Heart right ventricle (tissue), 16 donors: ENCODE results near the gene SLC4A7. TPM values are rescaled to one million over a fixed set of nuclear protein-coding genes. Genes with fewer than 3 reads are reported as not detected.

Source experiments
- ATAC-seq, 8 donors: fragments of 200-7000 bp; cut with Tn5 transposase; one replicate each; pipeline ENCODE4 v1.9.1; 2020; ENCODE audit warnings: mild to moderate bottlenecking in 8 of 8, moderate library complexity in 8 of 8, moderate number of reproducible peaks in 1 of 8
- DNase-seq, 2 donors: peaks; one replicate each; pipeline ENCODE4 v3.0.0-alpha.2; 2020
- H3K27ac ChIP-seq, 10 donors: fragments of 200-600 bp; sonication (generic) in 2 of 10; one replicate each; pipeline versions ENCODE4 v1.5.0 to v1.8.0; 2020 to 2022; ENCODE audit warnings: mild to moderate bottlenecking in 3 of 10
- H3K27me3 ChIP-seq, 7 donors: fragments of 200-600 bp; one replicate each; pipeline ENCODE4 v1.8.0; 2021 to 2022; ENCODE audit warnings: mild to moderate bottlenecking in 2 of 7
- H3K36me3 ChIP-seq, 9 donors: fragments of 200-600 bp; sonication (generic) in 1 of 9; one replicate each; pipeline versions ENCODE4 v1.5.0 to v1.8.0; 2020 to 2022; ENCODE audit warnings: mild to moderate bottlenecking in 2 of 9
- H3K4me1 ChIP-seq, 9 donors: fragments of 200-600 bp; sonication (generic) in 1 of 9; one replicate each; pipeline versions ENCODE4 v1.5.0 to v1.8.0; 2020 to 2022; ENCODE audit warnings: mild to moderate bottlenecking in 4 of 9
- H3K4me3 ChIP-seq, 10 donors: fragments of 200-600 bp; sonication (generic) in 2 of 10; one replicate each; pipeline versions ENCODE4 v1.5.0 to v1.8.0; 2020 to 2022; ENCODE audit warnings: mild to moderate bottlenecking in 7 of 10, moderate library complexity in 2 of 10
- H3K9me3 ChIP-seq, 11 donors: fragments of 200-600 bp in 10 of 11; sonication (generic) in 2 of 11; one replicate each; pipeline versions ENCODE4 v1.5.0 to v1.8.0; 2013 to 2022; ENCODE audit warnings: mild to moderate bottlenecking in 2 of 11, control low read depth in 1 of 11, moderate library complexity in 1 of 11
- WGBS, 2 donors: extraction: QIAGEN DNeasy Blood & Tissue Kit; methylation state at CpG; one replicate each; pipeline ENCODE4 v1.1.7; 2013; ENCODE audit warnings: inconsistent platforms in 1 of 2; 5-methylcytosine and 5-hydroxymethylcytosine counted together
- intact Hi-C, 10 donors: fragments of 100-400 bp; cut with DNase I; formaldehyde crosslinking; loops; one replicate each; pipeline versions ENCODE4 v1.11.1 to v1.14.2; 2022
- polyA plus RNA-seq, 2 donors: library from polyadenylated mRNA; stranded (reverse); fragments of 200-250 nt; gene quantifications; one replicate each; pipeline ENCODE4 v1.2.3, GENCODE V29; 2013
- total RNA-seq, 10 donors: library from RNA; stranded (reverse); fragmentation: NEBNext Ultra II Directional in 3 of 10; extraction: Animal tissue kit (Norgen Biotek cat#: 25700) in 3 of 10; gene quantifications; one replicate each; pipeline versions ENCODE4 v1.2.1 to v1.2.4, GENCODE V29; 2021 to 2023
- TF ChIP-seq, protein P1 (sequence below), 9 donors: fragments of 200-600 bp; sonication (generic) in 2 of 9; IDR thresholded peaks; one replicate each; pipeline versions ENCODE4 v1.5.0 to v1.8.0; 2021 to 2022; ENCODE audit warnings: antibody characterized with exemption in 9 of 9, mild to moderate bottlenecking in 5 of 9, moderate library complexity in 1 of 9
- donor health status: Arrhythmogenic right ventricular cardiomyopathy.
- donor health status: ischemic (EF 13 %, LVEDD 7.1; RV severe dilation, severe dysfunction).
- donor health status: healthy with polysubstance abuse.
- donor health status: DM: no; HTN: yes; CAD: no.
- donor health status: DM: no; HTN: no; CAD: no.
- donor health status: ischemic (EF 25% LVEDD 6.9; RV normal size, moderate dysfunction).
- donor health status: ischemic (EF 25% LVEDD 5.7; RV mildly dilated, moderate dysfunction).
- donor health status: healthy.
- donor health status: DM: yes; HTN: yes; CAD: no.
- donor health status: Ischemic cardiomyopathy.
- donor health status: ischemic (EF 35%, LVEDD 5.7; RV mildly dilated, moderate dysfunction).
- donor health status: nonischemic (EF 11% LVEDD 7.7; RV severe dilation, severe dysfunction).
- donor health status: DM: yes; HTN: yes; CAD: no.
- donor health status: PGD.
- donor health status: ischemic (EF 29% LVEDD 5.4; RV normal size, mild dysfunction).
- donor health status: nonischemic (EF 23%, LVEDD 6.1; RV moderate dilation, normal function).

Gene SLC4A7
- total and polyA plus RNA-seq, 12 donors = 3.0 to 18.7 (median 11.8) TPM

DNA sequence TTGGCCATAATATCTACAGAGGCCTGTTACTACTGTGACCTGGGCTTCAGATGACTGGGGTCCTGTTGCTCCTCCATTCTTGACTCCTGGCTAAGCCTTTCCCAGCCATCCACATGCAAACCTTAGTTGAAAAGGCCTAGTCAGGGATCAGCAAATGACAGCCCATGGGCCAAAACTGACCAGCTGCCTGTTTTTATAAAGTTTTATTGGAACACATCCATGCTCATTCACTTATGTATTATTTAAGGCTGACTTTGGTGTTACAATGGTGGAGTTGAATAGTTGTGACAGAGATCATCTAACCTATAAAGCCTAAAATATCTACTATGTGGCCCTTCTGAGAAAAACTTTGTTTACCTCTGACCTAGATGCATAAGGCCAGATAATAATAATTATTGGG lies 16.8 kb upstream of the SLC4A7 start:
- Histone ChIP-seq H3K4me3 (no peak overlapping the region), H3K4me1 (peaks cover 0 to 4% (median 0%) of the 10 kb centered on the region in 9 donors), H3K27ac (no peak overlapping the region), H3K9me3 (no peaks in the 10 kb centered on the region), H3K36me3 (no peaks in the 10 kb centered on the region), H3K27me3 (no peaks in the 10 kb centered on the region)
- ATAC-seq (no peak), DNase-seq (no peak)
- intact Hi-C loops = no loop called here
- TF ChIP-seq, protein P1, sequence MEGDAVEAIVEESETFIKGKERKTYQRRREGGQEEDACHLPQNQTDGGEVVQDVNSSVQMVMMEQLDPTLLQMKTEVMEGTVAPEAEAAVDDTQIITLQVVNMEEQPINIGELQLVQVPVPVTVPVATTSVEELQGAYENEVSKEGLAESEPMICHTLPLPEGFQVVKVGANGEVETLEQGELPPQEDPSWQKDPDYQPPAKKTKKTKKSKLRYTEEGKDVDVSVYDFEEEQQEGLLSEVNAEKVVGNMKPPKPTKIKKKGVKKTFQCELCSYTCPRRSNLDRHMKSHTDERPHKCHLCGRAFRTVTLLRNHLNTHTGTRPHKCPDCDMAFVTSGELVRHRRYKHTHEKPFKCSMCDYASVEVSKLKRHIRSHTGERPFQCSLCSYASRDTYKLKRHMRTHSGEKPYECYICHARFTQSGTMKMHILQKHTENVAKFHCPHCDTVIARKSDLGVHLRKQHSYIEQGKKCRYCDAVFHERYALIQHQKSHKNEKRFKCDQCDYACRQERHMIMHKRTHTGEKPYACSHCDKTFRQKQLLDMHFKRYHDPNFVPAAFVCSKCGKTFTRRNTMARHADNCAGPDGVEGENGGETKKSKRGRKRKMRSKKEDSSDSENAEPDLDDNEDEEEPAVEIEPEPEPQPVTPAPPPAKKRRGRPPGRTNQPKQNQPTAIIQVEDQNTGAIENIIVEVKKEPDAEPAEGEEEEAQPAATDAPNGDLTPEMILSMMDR (IDR thresholded peaks at IDR 0.05) = no peak

DNA sequence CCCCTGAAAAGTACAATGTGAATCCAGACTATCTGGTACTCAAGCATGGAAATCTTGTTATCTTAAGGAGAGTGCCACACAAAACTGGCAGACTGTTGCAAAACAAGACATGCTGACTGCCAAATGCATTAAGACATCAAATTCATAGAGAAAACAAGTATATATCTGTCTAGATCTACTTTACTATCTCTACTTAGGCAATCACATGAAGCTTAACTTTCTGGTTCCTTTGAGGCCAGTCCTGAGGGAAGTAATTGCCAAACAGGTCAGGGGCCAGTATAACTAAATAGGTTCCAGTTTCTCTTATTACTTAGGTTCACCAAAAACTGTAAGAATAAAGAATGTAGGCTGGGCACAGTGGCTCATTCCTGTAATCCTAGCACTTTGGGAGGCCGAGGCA lies 15.9 kb upstream of the SLC4A7 start:
- Histone ChIP-seq H3K9me3 (no peaks in the 10 kb centered on the region), H3K27ac (no peak overlapping the region), H3K4me3 (no peak overlapping the region), H3K4me1 (peaks cover 0 to 4% (median 0%) of the 10 kb centered on the region in 9 donors), H3K27me3 (no peaks in the 10 kb centered on the region), H3K36me3 (no peaks in the 10 kb centered on the region)
- WGBS, 2 donors = 92 to 98% methylated on average over 1 of the region's 1 CpG
- DNase-seq (no peak), ATAC-seq (no peak)
- TF ChIP-seq, protein P1 (IDR thresholded peaks at IDR 0.05) = no peak
- intact Hi-C loops = no loop called here

DNA sequence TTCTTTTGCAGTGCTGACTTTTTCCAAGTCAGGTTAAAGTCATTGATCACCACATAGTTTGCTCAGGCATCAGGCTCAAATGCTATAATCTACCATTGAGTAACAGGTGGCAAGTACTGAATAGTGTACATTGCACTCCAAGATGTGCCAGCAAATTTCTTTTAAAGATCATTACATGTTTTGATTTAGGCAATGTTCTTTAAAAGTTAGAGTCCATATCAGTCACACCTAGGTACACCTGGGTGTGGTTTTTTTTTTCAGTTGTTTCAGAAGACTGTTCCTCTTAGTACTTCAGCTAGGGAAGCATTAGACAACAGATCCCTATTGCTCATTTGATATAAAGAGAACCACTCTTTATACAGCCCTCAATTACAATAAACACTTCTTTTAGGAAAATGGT lies 10.6 kb upstream of the SLC4A7 start:
- no peaks in the 10 kb centered on the region for H3K27me3 ChIP-seq
- intact Hi-C loops = loop anchor here in 1 of 10 donors (10.0 kb wide), 1 partner anchor 160 kb away; no protein-coding TSS in a partner anchor
- H3K27ac ChIP-seq = no peak overlapping the region
- no peaks in the 10 kb centered on the region for H3K36me3 ChIP-seq
- DNase-seq = no peak
- no peaks in the 10 kb centered on the region for H3K4me1 ChIP-seq
- no peaks in the 10 kb centered on the region for H3K9me3 ChIP-seq
- no peak overlapping the region for H3K4me3 ChIP-seq
- ATAC-seq = no peak
- TF ChIP-seq, protein P1 (IDR thresholded peaks at IDR 0.05) = no peak

DNA sequence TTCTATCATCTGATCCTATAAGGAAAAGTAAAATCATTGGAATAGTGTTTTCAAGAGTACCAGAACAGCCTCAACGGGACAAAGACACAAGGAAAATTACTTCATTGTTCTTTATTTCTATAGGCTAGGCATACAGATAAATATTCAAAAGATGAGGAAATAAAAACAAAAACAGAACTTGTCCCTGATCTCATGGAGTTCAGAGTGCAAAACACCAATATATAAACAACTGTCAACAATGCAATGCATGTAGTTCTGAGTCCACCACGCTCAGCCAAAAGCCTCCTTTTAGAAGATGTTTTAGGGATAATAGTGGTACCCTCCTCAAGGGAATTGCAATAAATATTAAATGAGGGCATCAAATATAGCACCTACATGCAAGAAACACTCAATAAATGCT lies 4.6 kb upstream of the SLC4A7 start:
- WGBS, 2 donors = 97 to 100% methylated on average over 2 of the region's 2 CpGs
- intact Hi-C loops = loop anchor here in 5 of 10 donors (5.0 to 10.0 kb wide), 3 partner anchors 33 to 186 kb away; no protein-coding TSS in a partner anchor
- no peaks in the 10 kb centered on the region for H3K36me3 ChIP-seq
- no peaks in the 10 kb centered on the region for H3K27me3 ChIP-seq
- H3K9me3 ChIP-seq = no peaks in the 10 kb centered on the region
- ATAC-seq (no peak), DNase-seq (no peak)
- TF ChIP-seq, protein P1 (IDR thresholded peaks at IDR 0.05) = no peak
- no peak overlapping the region for H3K27ac ChIP-seq
- H3K4me1 ChIP-seq = peaks cover 0 to 17% (median 9%) of the 10 kb centered on the region in 9 donors
- no peak overlapping the region for H3K4me3 ChIP-seq
